Liver (tissue), 9 donors: ENCODE data around the gene ZNF446. TPM values are rescaled to one million over a fixed set of nuclear protein-coding genes. Genes with fewer than 3 reads are reported as not detected.

Source experiments
- DNase-seq: peaks from one replicate; pipeline ENCODE4 v3.0.0-alpha.2; 2017; ENCODE audit warnings: low spot score
- H3K27ac ChIP-seq, 2 donors: one replicate each; pipeline ENCODE4 v1.7.0; 2013; ENCODE audit warnings: inconsistent platforms in 2 of 2, low read length in 2 of 2, control low read depth in 1 of 2, low read depth in 1 of 2, mild to moderate bottlenecking in 1 of 2
- H3K27me3 ChIP-seq, 4 donors: one replicate each; pipeline versions ENCODE4 v1.6.1 to v1.7.0; 2013; ENCODE audit warnings: low read length in 3 of 4, inconsistent platforms in 1 of 4, mild to moderate bottlenecking in 1 of 4, moderate library complexity in 1 of 4; ENCODE audit not compliant: control insufficient read depth in 4 of 4, insufficient read depth in 4 of 4
- H3K36me3 ChIP-seq, 4 donors: one replicate each; pipeline versions ENCODE4 v1.6.1 to v1.7.0; 2013; ENCODE audit warnings: low read length in 3 of 4, mild to moderate bottlenecking in 3 of 4, low read depth in 1 of 4, moderate library complexity in 1 of 4; ENCODE audit not compliant: control insufficient read depth in 4 of 4, insufficient read depth in 3 of 4
- H3K4me1 ChIP-seq, 4 donors: one replicate each; pipeline versions ENCODE4 v1.6.1 to v1.7.0; 2013; ENCODE audit warnings: low read length in 3 of 4, mild to moderate bottlenecking in 3 of 4, moderate library complexity in 1 of 4; ENCODE audit not compliant: control insufficient read depth in 4 of 4, insufficient read depth in 4 of 4
- H3K4me3 ChIP-seq, 3 donors: one replicate each; pipeline versions ENCODE4 v1.6.1 to v1.7.0; 2013; ENCODE audit warnings: low read length in 3 of 3, control low read depth in 1 of 3, low read depth in 1 of 3, mild to moderate bottlenecking in 1 of 3
- H3K9ac ChIP-seq, 2 donors: one replicate each; pipeline ENCODE4 v1.7.0; 2013; ENCODE audit warnings: low read length in 2 of 2, mild to moderate bottlenecking in 2 of 2, moderate library complexity in 2 of 2, control low read depth in 1 of 2, low read depth in 1 of 2
- H3K9me3 ChIP-seq, 4 donors: one replicate each; pipeline versions ENCODE4 v1.6.1 to v1.7.0; 2013; ENCODE audit warnings: low read length in 3 of 4; ENCODE audit not compliant: control insufficient read depth in 4 of 4
- FOXA1 ChIP-seq: IDR thresholded peaks from 2 replicates; pipeline ENCODE4 v1.6.1; 2016; ENCODE audit warnings: antibody characterized with exemption
- FOXA2 ChIP-seq: IDR thresholded peaks from 2 replicates; pipeline ENCODE4 v1.6.1; 2016; ENCODE audit warnings: antibody characterized with exemption
- HNF4A ChIP-seq, 2 donors: conservative IDR thresholded peaks; 2 replicates each; pipeline ENCODE4 v1.6.1; 2016; ENCODE audit warnings: antibody characterized with exemption in 2 of 2, mild to moderate bottlenecking in 2 of 2
- HNF4G ChIP-seq: IDR thresholded peaks from 2 replicates; pipeline ENCODE4 v1.6.1; 2016; ENCODE audit warnings: antibody characterized with exemption
- JUND ChIP-seq, 2 donors: IDR thresholded peaks; 2 replicates each; pipeline ENCODE4 v1.6.1; 2016; ENCODE audit warnings: antibody characterized with exemption in 2 of 2
- NR2F2 ChIP-seq: IDR thresholded peaks from 2 replicates; pipeline ENCODE4 v1.6.1; 2016; ENCODE audit warnings: antibody characterized with exemption
- REST ChIP-seq: IDR thresholded peaks from 2 replicates; pipeline ENCODE4 v1.6.1; 2016; ENCODE audit warnings: antibody characterized with exemption, mild to moderate bottlenecking
- RXRA ChIP-seq, 2 donors: IDR thresholded peaks; 2 replicates each; pipeline ENCODE4 v1.6.1; 2017 to 2018; ENCODE audit warnings: antibody characterized with exemption in 2 of 2, mild to moderate bottlenecking in 1 of 2
- SP1 ChIP-seq: IDR thresholded peaks from 2 replicates; pipeline ENCODE4 v1.6.1; 2018; ENCODE audit warnings: antibody characterized with exemption, mild to moderate bottlenecking
- YY1 ChIP-seq: IDR thresholded peaks from 2 replicates; pipeline ENCODE4 v1.6.1; 2016; ENCODE audit warnings: antibody characterized with exemption, mild to moderate bottlenecking
- WGBS: extraction: QIAGEN DNeasy Blood & Tissue Kit; methylation state at CpG from one replicate; pipeline ENCODE4 v1.1.7; 2013; 5-methylcytosine and 5-hydroxymethylcytosine counted together
- polyA plus RNA-seq, 2 donors: library from polyadenylated mRNA; stranded (reverse) in 1 of 2; unstranded in 1 of 2; fragments of 200-250 nt in 1 of 2; fragments of >200 nt in 1 of 2; fragmentation: Nextera tagmentation in 1 of 2; extraction: Ambion mirVana in 1 of 2; gene quantifications; one replicate each; pipeline versions ENCODE4 v1.2.1 to v1.2.3, GENCODE V29; 2013 to 2015
- total RNA-seq, 2 donors: library from RNA; depleted of rRNA; stranded (reverse); fragments of >200 nt; gene quantifications; one replicate each; pipeline ENCODE4 v1.2.3, GENCODE V29; 2014
- TF ChIP-seq, protein P1 (sequence below): IDR thresholded peaks from 2 replicates; pipeline ENCODE4 v1.6.1; 2016; ENCODE audit warnings: antibody characterized with exemption
- donor health status: healthy.
- donor health status: healthy.
- donor health status: healthy.
- donor health status: healthy.
- donor health status: healthy.

The ZNF446 gene
- total and polyA plus RNA-seq, 4 donors, result 2.8 to 4.8 (median 3.9) TPM

DNA sequence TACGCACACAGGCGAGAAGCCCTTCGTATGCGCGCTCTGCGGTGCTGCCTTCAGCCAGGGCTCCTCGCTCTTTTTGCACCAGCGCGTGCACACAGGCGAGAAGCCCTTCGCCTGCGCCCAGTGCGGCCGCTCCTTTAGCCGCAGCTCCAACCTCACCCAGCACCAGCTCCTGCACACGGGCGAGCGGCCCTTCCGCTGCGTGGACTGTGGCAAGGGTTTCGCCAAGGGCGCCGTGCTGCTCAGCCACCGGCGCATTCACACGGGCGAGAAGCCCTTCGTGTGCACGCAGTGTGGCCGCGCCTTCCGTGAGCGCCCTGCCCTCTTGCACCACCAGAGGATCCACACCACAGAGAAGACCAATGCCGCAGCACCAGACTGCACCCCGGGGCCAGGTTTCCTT is 20.0 kb upstream of the ZNF446 start:
- H3K27ac ChIP-seq, result no peak overlapping the region
- H3K27me3 ChIP-seq, result no peaks in the 10 kb centered on the region
- peaks cover 4 to 24% (median 10%) of the 10 kb centered on the region in 4 donors for H3K36me3 ChIP-seq
- no peak for DNase-seq
- TF ChIP-seq JUND (IDR thresholded peaks at IDR 0.05) (no peak), FOXA1 (no peak), FOXA2 (no peak)
- peaks cover 0 to 10% (median 3%) of the 10 kb centered on the region in 4 donors for H3K4me1 ChIP-seq
- H3K9ac ChIP-seq, result no peak overlapping the region
- no peaks in the 10 kb centered on the region for H3K9me3 ChIP-seq
- H3K4me3 ChIP-seq, result no peak overlapping the region
- 98% methylated on average over 35 of the region's 35 CpGs for WGBS

- H3K4me3 ChIP-seq, result no peak overlapping the region
- peaks cover 4 to 16% (median 8%) of the 10 kb centered on the region in 4 donors for H3K36me3 ChIP-seq
- H3K9me3 ChIP-seq, result no peaks in the 10 kb centered on the region
- DNase-seq, result no peak
- no peaks in the 10 kb centered on the region for H3K27me3 ChIP-seq
- WGBS, result 92% methylated on average over 2 of the region's 2 CpGs
- H3K27ac ChIP-seq, result no peak overlapping the region
- TF ChIP-seq SP1 (no peak), JUND (IDR thresholded peaks at IDR 0.05) (no peak), NR2F2 (no peak), RXRA (IDR thresholded peaks at IDR 0.05) (no peak), HNF4G (no peak), REST (no peak)
- TF ChIP-seq, protein P1, sequence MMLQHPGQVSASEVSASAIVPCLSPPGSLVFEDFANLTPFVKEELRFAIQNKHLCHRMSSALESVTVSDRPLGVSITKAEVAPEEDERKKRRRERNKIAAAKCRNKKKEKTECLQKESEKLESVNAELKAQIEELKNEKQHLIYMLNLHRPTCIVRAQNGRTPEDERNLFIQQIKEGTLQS, result no peak
- no peak overlapping the region for H3K9ac ChIP-seq
- H3K4me1 ChIP-seq, result no peaks in the 10 kb centered on the region
These were observed 16.1 kb upstream of the ZNF446 start for GRCh38 chr19:58460039-58460438.

GRCh38 chr19:58466089-58466759 is 9.9 kb upstream of the ZNF446 start:
- Histone ChIP-seq H3K4me3 (peak overlapping the region; percentile 61 to 83 (median 71)), H3K9ac (peak overlapping the region in 1 of 2 donors; percentile 97), H3K27me3 (no peaks in the 10 kb centered on the region), H3K27ac (no peak overlapping the region), H3K9me3 (no peaks in the 10 kb centered on the region), H3K4me1 (peaks cover 7 to 23% (median 16%) of the 10 kb centered on the region in 4 donors), H3K36me3 (peaks cover 0 to 2% (median 0%) of the 10 kb centered on the region in 4 donors)
- 36% methylated on average over 20 of the region's 20 CpGs for WGBS
- DNase-seq, result no peak
- TF ChIP-seq YY1 (no peak), HNF4A (conservative IDR thresholded peaks at IDR 0.05) (peak in 1 of 2 donors; percentile 4)
